Smooth muscle cell (in vitro differentiated cells): ENCODE results near the gene ASPDH. TPM values are rescaled to one million over a fixed set of nuclear protein-coding genes. Genes with fewer than 3 reads are reported as not detected.
"Not testable (repeated sequence)": the region's sequence is repeated elsewhere in the genome, so short reads cannot be mapped to it uniquely, and the experiment has no call there.

Source experiments
- DNase-seq: peaks from one replicate; lab custom pipeline; 2025; ENCODE audit not compliant: unreplicated experiment; lab: John Stamatoyannopoulos, UW
- H2AFZ ChIP-seq: fragments of 200-600 bp; sonication (generic); 2 replicates; pipeline ENCODE4 v1.6.0; 2016; ENCODE audit warnings: antibody characterized with exemption, low read depth, mild to moderate bottlenecking
- H3F3A ChIP-seq: fragments of 200-600 bp; sonication (generic); 2 replicates; pipeline ENCODE4 v1.6.0; 2017; ENCODE audit warnings: antibody characterized with exemption, low read depth
- H3K27ac ChIP-seq: fragments of 200-600 bp; sonication (generic); 2 replicates; pipeline ENCODE4 v1.5.1; 2016; ENCODE audit warnings: low read depth, mild to moderate bottlenecking
- H3K27me3 ChIP-seq: fragments of 200-600 bp; sonication (generic); 2 replicates; pipeline ENCODE4 v1.6.1; 2016; ENCODE audit warnings: low read depth, mild to moderate bottlenecking
- H3K36me3 ChIP-seq: fragments of 200-600 bp; sonication (generic); 2 replicates; pipeline ENCODE4 v1.5.1; 2016; ENCODE audit warnings: low read depth
- H3K4me1 ChIP-seq: fragments of 200-600 bp; sonication (generic); 2 replicates; pipeline ENCODE4 v1.5.1; 2016; ENCODE audit warnings: low read depth
- H3K4me2 ChIP-seq: fragments of 200-600 bp; sonication (generic); 2 replicates; pipeline ENCODE4 v1.6.0; 2016; ENCODE audit warnings: mild to moderate bottlenecking
- H3K4me3 ChIP-seq: fragments of 200-600 bp; sonication (generic); 2 replicates; pipeline ENCODE4 v1.5.1; 2016; ENCODE audit warnings: mild to moderate bottlenecking
- H3K79me2 ChIP-seq: fragments of 200-600 bp; sonication (generic); 2 replicates; pipeline ENCODE4 v1.6.0; 2016; ENCODE audit warnings: low read depth, mild to moderate bottlenecking
- H3K9ac ChIP-seq: fragments of 200-600 bp; sonication (generic); 2 replicates; pipeline ENCODE4 v1.6.0; 2016; ENCODE audit warnings: low read depth
- H3K9me3 ChIP-seq: fragments of 200-600 bp; sonication (generic); replicated peaks from 2 replicates; pipeline ENCODE4 v1.5.1; 2016; ENCODE audit warnings: low read depth
- H4K20me1 ChIP-seq: fragments of 200-600 bp; sonication (generic); 2 replicates; pipeline ENCODE4 v1.6.0; 2016; ENCODE audit warnings: low read depth
- CTCF ChIP-seq: fragments of 200-600 bp; sonication (generic); IDR thresholded peaks from 2 replicates; pipeline ENCODE4 v1.5.1; 2017; ENCODE audit warnings: borderline replicate concordance, mild to moderate bottlenecking, antibody characterized with exemption; ENCODE audit not compliant: insufficient read depth, poor library complexity, severe bottlenecking
- WGBS: methylation state at CpG from one replicate; pipeline ENCODE4 v1.1.7; 2016; ENCODE audit warnings: low lambda C conversion rate; 5-methylcytosine and 5-hydroxymethylcytosine counted together
- polyA plus RNA-seq: library from polyadenylated mRNA; unstranded; fragments of >200 nt; fragmentation: Nextera tagmentation; extraction: Ambion mirVana; gene quantifications from 2 replicates; pipeline ENCODE4 v1.2.1, GENCODE V29; 2016
- total RNA-seq: library from RNA; depleted of rRNA; stranded (reverse); fragments of >200 nt; gene quantifications from 2 replicates; pipeline ENCODE4 v1.2.3, GENCODE V29; 2014

ASPDH gene
- total and polyA plus RNA-seq, 2 experiments from 2014 or later = not detected

- Histone ChIP-seq H3K36me3 (no peaks in the 10 kb centered on the region), H3K4me3 (no peak overlapping the region), H3K4me1 (no peaks in the 10 kb centered on the region), H3F3A (no peaks in the 10 kb centered on the region), H4K20me1 (no peaks in the 10 kb centered on the region), H3K9me3 (peaks cover 3% of the 10 kb centered on the region), H3K27ac (no peak overlapping the region), H3K27me3 (no peaks in the 10 kb centered on the region), H2AFZ (no peak overlapping the region), H3K4me2 (no peak overlapping the region), H3K9ac (no peak overlapping the region), H3K79me2 (no peaks in the 10 kb centered on the region)
- TF ChIP-seq CTCF = no peak
- 82% methylated on average over 9 of the region's 14 CpGs for WGBS
- no peak for DNase-seq
These were observed 17.5 kb upstream of the ASPDH start for GRCh38 chr19:50531171-50531612.

DNA sequence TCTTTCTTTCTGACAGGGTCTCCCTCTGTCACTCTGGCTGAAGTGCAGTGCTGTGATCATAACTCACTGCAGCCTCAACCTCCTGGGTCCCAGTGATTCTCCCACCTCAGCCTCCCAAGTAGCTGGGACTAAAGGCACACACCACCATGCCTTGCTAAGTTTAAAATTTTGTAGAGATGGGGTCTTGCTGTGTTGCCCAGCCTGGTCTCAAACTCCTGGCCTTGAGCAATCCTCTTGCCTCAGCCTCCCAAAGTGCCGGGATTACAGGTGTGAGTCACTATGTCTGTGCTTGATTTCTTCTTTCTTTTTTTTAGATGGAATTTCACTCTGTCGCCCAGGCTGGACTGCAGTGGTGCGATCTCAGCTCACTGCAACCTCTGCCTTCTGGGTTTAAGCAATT is 14.3 kb upstream of the ASPDH start:
- H3K4me3 ChIP-seq, H3K4me1 ChIP-seq, H4K20me1 ChIP-seq, H3K4me2 ChIP-seq, H3K9ac ChIP-seq, H3K9me3 ChIP-seq, DNase-seq, H3K36me3 ChIP-seq, H3K27me3 ChIP-seq, H3F3A ChIP-seq, H3K79me2 ChIP-seq, H3K27ac ChIP-seq, H2AFZ ChIP-seq: not testable (repeated sequence)
- WGBS = 89% methylated on average over 3 of the region's 3 CpGs

GRCh38 chr19:50522881-50523280 is 9.2 kb upstream of the ASPDH start:
- Histone ChIP-seq H3K4me2 (no peak overlapping the region), H3K9ac (no peak overlapping the region), H3K27ac (no peak overlapping the region), H3K4me1 (no peaks in the 10 kb centered on the region), H3K4me3 (no peak overlapping the region), H3K9me3 (no peaks in the 10 kb centered on the region), H3K27me3 (no peaks in the 10 kb centered on the region), H3K36me3 (no peaks in the 10 kb centered on the region), H4K20me1 (no peaks in the 10 kb centered on the region), H2AFZ (no peak overlapping the region), H3K79me2 (no peaks in the 10 kb centered on the region), H3F3A (no peaks in the 10 kb centered on the region)
- no peak for TF ChIP-seq CTCF
- 90% methylated on average over 10 of the region's 10 CpGs for WGBS
- no peak for DNase-seq

DNA sequence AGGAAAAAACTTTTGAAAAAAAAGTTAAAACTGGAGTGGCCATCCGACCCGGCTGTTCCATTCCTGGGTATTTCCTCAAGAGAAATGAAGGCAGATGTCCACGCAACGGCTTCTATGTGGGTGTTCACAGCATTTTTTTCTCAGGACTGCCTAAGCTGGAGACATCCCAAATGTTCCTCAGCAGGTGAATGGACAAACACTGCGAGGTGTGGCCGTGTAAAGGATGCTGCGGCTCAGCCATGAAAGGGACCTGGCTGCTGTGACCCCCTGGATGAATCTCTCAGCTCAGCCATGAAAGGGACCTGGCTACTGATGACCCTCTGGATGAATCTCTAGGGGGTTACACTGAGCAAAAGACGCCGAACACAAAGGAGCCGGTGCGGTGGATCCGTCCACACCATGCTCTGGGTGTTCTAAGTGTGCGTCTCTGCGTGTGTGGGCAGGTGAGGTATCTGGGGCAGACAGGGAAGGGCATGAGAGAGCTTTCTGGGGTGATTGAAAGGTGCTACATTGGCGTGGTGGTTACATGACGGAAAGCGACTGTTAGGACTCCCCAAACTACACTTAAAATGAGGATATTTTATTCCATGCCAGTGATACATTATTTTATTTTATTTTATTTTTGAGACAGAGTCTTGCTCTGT is 7.2 kb upstream of the ASPDH start:
- H3K4me3 ChIP-seq = no peak overlapping the region
- DNase-seq = no peak
- H3K4me2 ChIP-seq = no peak overlapping the region
- no peak overlapping the region for H2AFZ ChIP-seq
- TF ChIP-seq CTCF = no peak
- H3K9ac ChIP-seq = no peak overlapping the region
- no peaks in the 10 kb centered on the region for H3K4me1 ChIP-seq
- H3K27ac ChIP-seq = no peak overlapping the region
- no peaks in the 10 kb centered on the region for H3K9me3 ChIP-seq
- H3K79me2 ChIP-seq = no peaks in the 10 kb centered on the region
- no peaks in the 10 kb centered on the region for H3K27me3 ChIP-seq
- H3F3A ChIP-seq = no peaks in the 10 kb centered on the region
- 93% methylated on average over 17 of the region's 17 CpGs for WGBS
- no peaks in the 10 kb centered on the region for H4K20me1 ChIP-seq
- H3K36me3 ChIP-seq = no peaks in the 10 kb centered on the region
